Ishikawa (cell line): ENCODE data around the gene LRRC41.

Source experiments
- CREB1 ChIP-seq: IDR thresholded peaks from 2 replicates; pipeline ENCODE4 v1.6.1; 2012; ENCODE audit warnings: low read depth
- EGR1 ChIP-seq: IDR thresholded peaks from 2 replicates; pipeline ENCODE4 v1.6.1; 2012
- EP300 ChIP-seq: IDR thresholded peaks from 2 replicates; pipeline ENCODE4 v1.6.1; 2012; ENCODE audit warnings: borderline replicate concordance
- MAX ChIP-seq: IDR thresholded peaks from 2 replicates; pipeline ENCODE4 v1.6.1; 2012
- RAD21 ChIP-seq: IDR thresholded peaks from 2 replicates; pipeline ENCODE4 v1.6.1; 2012; ENCODE audit warnings: low read depth
- TAF1 ChIP-seq: IDR thresholded peaks from 2 replicates; pipeline ENCODE4 v1.6.1; 2012; ENCODE audit warnings: low read depth, mild to moderate bottlenecking
- TCF12 ChIP-seq: IDR thresholded peaks from 2 replicates; pipeline ENCODE4 v1.6.1; 2012; ENCODE audit warnings: low read depth
- USF1 ChIP-seq: IDR thresholded peaks from 2 replicates; pipeline ENCODE4 v1.6.1; 2012
- ZBTB7A ChIP-seq: IDR thresholded peaks from 2 replicates; pipeline ENCODE4 v1.6.1; 2012; ENCODE audit warnings: low read depth

GRCh38 chr1:46306159-46306530 lies 2.7 kb upstream of the LRRC41 start:
- TF ChIP-seq USF1 (no peak), EP300 (no peak), RAD21 (no peak), MAX (no peak), CREB1 (no peak), ZBTB7A (no peak), EGR1 (no peak), TAF1 (no peak), TCF12 (no peak)
